H9 (cell line): ENCODE measurements around the gene MAP3K9. TPM values are rescaled to one million over a fixed set of nuclear protein-coding genes. Genes with fewer than 3 reads are reported as not detected.

Source experiments
- DNase-seq: peaks from one replicate; pipeline ENCODE4 v3.0.0-alpha.2; 2017
- H2AFZ ChIP-seq: one replicate; pipeline ENCODE4 v1.6.1; 2013; ENCODE audit warnings: mild to moderate bottlenecking, low read length, control low read depth, moderate library complexity
- H2AK5ac ChIP-seq: 2 replicates; pipeline ENCODE4 v1.6.1; 2013; ENCODE audit warnings: low read length, control low read depth, mixed read lengths; ENCODE audit not compliant: insufficient read length
- H2BK120ac ChIP-seq: one replicate; pipeline ENCODE4 v1.6.1; 2013; ENCODE audit warnings: low read depth, mild to moderate bottlenecking, low read length, control low read depth, inconsistent platforms; ENCODE audit not compliant: poor library complexity, severe bottlenecking
- H2BK12ac ChIP-seq: 2 replicates; pipeline ENCODE4 v1.6.1; 2013; ENCODE audit warnings: low read length, control low read depth, mixed read lengths, low read depth; ENCODE audit not compliant: insufficient read length
- H2BK15ac ChIP-seq: 2 replicates; pipeline ENCODE4 v1.6.1; 2013; ENCODE audit warnings: low read depth, low read length, control low read depth
- H2BK20ac ChIP-seq: one replicate; pipeline ENCODE4 v1.6.1; 2013; ENCODE audit warnings: low read depth, mild to moderate bottlenecking, low read length, control low read depth, inconsistent platforms; ENCODE audit not compliant: poor library complexity, severe bottlenecking
- H2BK5ac ChIP-seq: 2 replicates; pipeline ENCODE4 v1.6.1; 2013; ENCODE audit warnings: low read length, control low read depth, mixed read lengths; ENCODE audit not compliant: insufficient read length
- H3K14ac ChIP-seq: 2 replicates; pipeline ENCODE4 v1.6.1; 2013; ENCODE audit warnings: low read length, control low read depth; ENCODE audit not compliant: insufficient read depth
- H3K18ac ChIP-seq: 2 replicates; pipeline ENCODE4 v1.6.1; 2013; ENCODE audit warnings: low read depth, mild to moderate bottlenecking, mixed read lengths, low read length, control low read depth; ENCODE audit not compliant: insufficient read length
- H3K23ac ChIP-seq: 2 replicates; pipeline ENCODE4 v1.6.1; 2013; ENCODE audit warnings: low read length, control low read depth, mixed read lengths, low read depth; ENCODE audit not compliant: insufficient read length
- H3K23me2 ChIP-seq: 2 replicates; pipeline ENCODE4 v1.6.1; 2013; ENCODE audit warnings: low read depth, mild to moderate bottlenecking, mixed read lengths, low read length, control low read depth; ENCODE audit not compliant: insufficient read length, poor library complexity, severe bottlenecking
- H3K27ac ChIP-seq: 2 replicates; pipeline ENCODE4 v1.5.1; 2013; ENCODE audit warnings: low read length, control low read depth, mixed read lengths, low read depth; ENCODE audit not compliant: insufficient read length
- H3K27me3 ChIP-seq: 2 replicates; pipeline ENCODE4 v1.6.1; 2013; ENCODE audit warnings: low read length, control low read depth, inconsistent platforms; ENCODE audit not compliant: insufficient read depth
- H3K4ac ChIP-seq: 2 replicates; pipeline ENCODE4 v1.6.1; 2013; ENCODE audit warnings: low read depth, mild to moderate bottlenecking, control low read depth, inconsistent platforms, low read length, moderate library complexity
- H3K4me1 ChIP-seq: 2 replicates; pipeline ENCODE4 v1.6.1; 2013; ENCODE audit warnings: low read length, control low read depth, inconsistent platforms; ENCODE audit not compliant: insufficient read depth
- H3K4me2 ChIP-seq: 2 replicates; pipeline ENCODE4 v1.6.1; 2013; ENCODE audit warnings: low read length, control low read depth, mixed read lengths; ENCODE audit not compliant: insufficient read length, insufficient read depth
- H3K56ac ChIP-seq: 2 replicates; pipeline ENCODE4 v1.6.1; 2013; ENCODE audit warnings: low read depth, mild to moderate bottlenecking, mixed read lengths, low read length, control low read depth; ENCODE audit not compliant: insufficient read length
- H3K79me1 ChIP-seq: 2 replicates; pipeline ENCODE4 v1.6.1; 2013; ENCODE audit warnings: low read depth, mild to moderate bottlenecking, moderate library complexity, low read length, control low read depth, inconsistent platforms; ENCODE audit not compliant: insufficient read depth, poor library complexity, severe bottlenecking
- H3K79me2 ChIP-seq: 2 replicates; pipeline ENCODE4 v1.6.1; 2013; ENCODE audit warnings: low read length, control low read depth, inconsistent platforms; ENCODE audit not compliant: insufficient read depth
- H3K9ac ChIP-seq: 2 replicates; pipeline ENCODE4 v1.6.1; 2013; ENCODE audit warnings: low read length, control low read depth, mixed read lengths; ENCODE audit not compliant: insufficient read length; ENCODE audit errors: extremely low read depth
- H3K9me3 ChIP-seq: one replicate; pipeline ENCODE4 v1.6.1; 2013; ENCODE audit warnings: low read depth, low read length, inconsistent platforms; ENCODE audit not compliant: control insufficient read depth
- H3T11ph ChIP-seq: one replicate; pipeline ENCODE4 v1.6.1; 2013; ENCODE audit warnings: mild to moderate bottlenecking, low read length, control low read depth, inconsistent platforms
- H4K20me1 ChIP-seq: one replicate; pipeline ENCODE4 v1.6.1; 2013; ENCODE audit not compliant: control insufficient read depth, insufficient read length, insufficient read depth
- H4K5ac ChIP-seq: 2 replicates; pipeline ENCODE4 v1.6.1; 2013; ENCODE audit warnings: low read depth, mild to moderate bottlenecking, mixed read lengths, low read length, control low read depth; ENCODE audit not compliant: insufficient read length
- H4K8ac ChIP-seq: replicated peaks from 2 replicates; pipeline ENCODE4 v1.6.1; 2013; ENCODE audit warnings: low read length, control low read depth, mixed read lengths, low read depth; ENCODE audit not compliant: insufficient read length
- H4K91ac ChIP-seq: 2 replicates; pipeline ENCODE4 v1.6.1; 2013; ENCODE audit warnings: low read depth, mild to moderate bottlenecking, moderate library complexity, mixed read lengths, low read length, control low read depth; ENCODE audit not compliant: insufficient read length
- H3K27ac Mint-ChIP-seq, 3 experiments: 2 replicates in 2 of 3; 3 replicates in 1 of 3; pipeline ENCODE4 v1.8.0; 2020 to 2021; ENCODE audit warnings: mixed read lengths in 3 of 3, mild to moderate bottlenecking in 1 of 3, moderate library complexity in 1 of 3
- H3K27me3 Mint-ChIP-seq: 2 replicates; pipeline ENCODE4 v1.8.0; 2021; ENCODE audit warnings: low read depth, mild to moderate bottlenecking, moderate library complexity, mixed read lengths
- H3K36me3 Mint-ChIP-seq, 3 experiments: 2 replicates in 2 of 3; 3 replicates in 1 of 3; pipeline ENCODE4 v1.8.0; 2020 to 2021; ENCODE audit warnings: low read depth in 3 of 3, mixed read lengths in 3 of 3; ENCODE audit not compliant: insufficient read depth in 1 of 3
- H3K4me1 Mint-ChIP-seq, 2 experiments: 2 replicates each; pipeline ENCODE4 v1.8.0; 2020; ENCODE audit warnings: mixed read lengths in 2 of 2
- H3K4me3 Mint-ChIP-seq, 2 experiments: 2 replicates in 1 of 2; 3 replicates in 1 of 2; pipeline ENCODE4 v1.8.0; 2020 to 2021; ENCODE audit warnings: mild to moderate bottlenecking in 2 of 2, mixed read lengths in 2 of 2, moderate library complexity in 1 of 2
- H3K9me3 Mint-ChIP-seq, 2 experiments: 2 replicates in 1 of 2; 3 replicates in 1 of 2; pipeline ENCODE4 v1.8.0; 2020; ENCODE audit warnings: mild to moderate bottlenecking in 2 of 2, mixed read lengths in 2 of 2, moderate library complexity in 1 of 2
- total RNA-seq: library from RNA; stranded (reverse); gene quantifications from 2 replicates; pipeline ENCODE4 v1.2.1, GENCODE V29; 2021
- TF ChIP-seq, protein P1 (sequence below): fragments of 200-600 bp; sonication (generic); conservative IDR thresholded peaks from 3 replicates; pipeline ENCODE4 v1.8.0; 2021; ENCODE audit warnings: antibody characterized with exemption, mild to moderate bottlenecking

Gene MAP3K9
- total RNA-seq, 1 experiment from 2014 or later = 20.0 TPM

DNA sequence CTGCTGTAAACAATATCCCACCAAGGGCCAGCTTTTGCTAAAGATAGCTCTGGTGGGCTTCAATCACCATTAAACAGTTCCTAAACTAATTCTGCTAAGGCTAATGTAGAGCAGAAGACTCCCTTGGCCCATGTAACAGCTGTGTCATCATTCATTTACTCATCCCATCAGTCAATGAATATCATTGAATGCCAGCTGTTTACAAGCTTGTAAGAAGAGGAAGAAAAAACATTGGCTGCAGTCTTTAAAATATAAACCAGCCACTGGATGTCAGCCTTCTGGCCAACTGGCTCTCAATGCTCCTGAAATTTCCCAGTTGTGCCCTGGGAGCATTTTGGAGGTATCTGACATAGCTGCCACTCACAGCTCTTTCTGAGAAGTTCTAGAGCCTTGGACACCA is 18.0 kb upstream of the MAP3K9 start:
- H3K79me1 ChIP-seq = no peaks in the 10 kb centered on the region
- H3K79me2 ChIP-seq = no peaks in the 10 kb centered on the region
- no peak overlapping the region for H2BK120ac ChIP-seq
- H2BK5ac ChIP-seq = no peak overlapping the region
- Mint-ChIP-seq H3K4me3 (no peak overlapping the region), H3K4me1 (peaks cover 9 to 10% of the 10 kb centered on the region in 2 experiments; a peak in 3 of 4 replicates), H3K9me3 (no peaks in the 10 kb centered on the region), H3K27me3 (peaks cover 29% of the 10 kb centered on the region), H3K27ac (no peak overlapping the region), H3K36me3 (peaks cover 0 to 4% (median 2%) of the 10 kb centered on the region in 3 experiments; a peak in 3 of 7 replicates)
- H3K9ac ChIP-seq = no peak overlapping the region
- H3K27me3 ChIP-seq = no peaks in the 10 kb centered on the region; the same call in 1 of the 2 replicates
- no peak overlapping the region for H2BK20ac ChIP-seq
- no peak overlapping the region for H3K23ac ChIP-seq
- no peaks in the 10 kb centered on the region for H3K4me1 ChIP-seq
- no peak overlapping the region for H2AK5ac ChIP-seq
- DNase-seq = no peak
- H2BK12ac ChIP-seq = no peak overlapping the region
- H4K91ac ChIP-seq = no peak overlapping the region
- no peak overlapping the region for H3K4me2 ChIP-seq
- H3K27ac ChIP-seq = no peak overlapping the region
- peaks cover 9% of the 10 kb centered on the region for H3K23me2 ChIP-seq
- H4K20me1 ChIP-seq = no peaks in the 10 kb centered on the region
- no peak overlapping the region for H4K5ac ChIP-seq
- H2BK15ac ChIP-seq = no peak overlapping the region
- TF ChIP-seq, protein P1, sequence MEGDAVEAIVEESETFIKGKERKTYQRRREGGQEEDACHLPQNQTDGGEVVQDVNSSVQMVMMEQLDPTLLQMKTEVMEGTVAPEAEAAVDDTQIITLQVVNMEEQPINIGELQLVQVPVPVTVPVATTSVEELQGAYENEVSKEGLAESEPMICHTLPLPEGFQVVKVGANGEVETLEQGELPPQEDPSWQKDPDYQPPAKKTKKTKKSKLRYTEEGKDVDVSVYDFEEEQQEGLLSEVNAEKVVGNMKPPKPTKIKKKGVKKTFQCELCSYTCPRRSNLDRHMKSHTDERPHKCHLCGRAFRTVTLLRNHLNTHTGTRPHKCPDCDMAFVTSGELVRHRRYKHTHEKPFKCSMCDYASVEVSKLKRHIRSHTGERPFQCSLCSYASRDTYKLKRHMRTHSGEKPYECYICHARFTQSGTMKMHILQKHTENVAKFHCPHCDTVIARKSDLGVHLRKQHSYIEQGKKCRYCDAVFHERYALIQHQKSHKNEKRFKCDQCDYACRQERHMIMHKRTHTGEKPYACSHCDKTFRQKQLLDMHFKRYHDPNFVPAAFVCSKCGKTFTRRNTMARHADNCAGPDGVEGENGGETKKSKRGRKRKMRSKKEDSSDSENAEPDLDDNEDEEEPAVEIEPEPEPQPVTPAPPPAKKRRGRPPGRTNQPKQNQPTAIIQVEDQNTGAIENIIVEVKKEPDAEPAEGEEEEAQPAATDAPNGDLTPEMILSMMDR = no peak
- H3K14ac ChIP-seq = no peak overlapping the region
- no peaks in the 10 kb centered on the region for H3K9me3 ChIP-seq
- H3K56ac ChIP-seq = no peak overlapping the region
- no peak overlapping the region for H4K8ac ChIP-seq
- H3K4ac ChIP-seq = no peak overlapping the region
- no peak overlapping the region for H3K18ac ChIP-seq
- H2AFZ ChIP-seq = no peak overlapping the region
- no peak overlapping the region for H3T11ph ChIP-seq
